Memory B cell (primary cell): ENCODE data around the gene TCF19.

ENCODE experiments used
- ATAC-seq: fragments of 150-1000 bp; cut with Tn5 transposase; 2 replicates; pipeline ENCODE4 v1.10.0; 2021; ENCODE audit warnings: low read depth, mild to moderate bottlenecking, moderate library complexity
- DNase-seq, 2 donors: peaks; one replicate each; pipeline ENCODE4 v3.0.0; 2022; ENCODE audit warnings: low spot score in 2 of 2
- H3K27ac Mint-ChIP-seq: one replicate; pipeline ENCODE4 v1.8.0; 2022; ENCODE audit warnings: mild to moderate bottlenecking, moderate library complexity, mixed read lengths
- H3K27me3 Mint-ChIP-seq: one replicate; pipeline ENCODE4 v1.8.0; 2022; ENCODE audit warnings: mixed read lengths
- H3K36me3 Mint-ChIP-seq: one replicate; pipeline ENCODE4 v1.8.0; 2022; ENCODE audit warnings: mild to moderate bottlenecking, mixed read lengths
- H3K4me1 Mint-ChIP-seq: one replicate; pipeline ENCODE4 v1.8.0; 2022; ENCODE audit warnings: mixed read lengths
- H3K4me3 Mint-ChIP-seq: one replicate; pipeline ENCODE4 v1.8.0; 2022; ENCODE audit warnings: mild to moderate bottlenecking, moderate library complexity, mixed read lengths
- H3K9me3 Mint-ChIP-seq: one replicate; pipeline ENCODE4 v1.8.0; 2022; ENCODE audit warnings: mixed read lengths

The TCF19 gene, protein sequence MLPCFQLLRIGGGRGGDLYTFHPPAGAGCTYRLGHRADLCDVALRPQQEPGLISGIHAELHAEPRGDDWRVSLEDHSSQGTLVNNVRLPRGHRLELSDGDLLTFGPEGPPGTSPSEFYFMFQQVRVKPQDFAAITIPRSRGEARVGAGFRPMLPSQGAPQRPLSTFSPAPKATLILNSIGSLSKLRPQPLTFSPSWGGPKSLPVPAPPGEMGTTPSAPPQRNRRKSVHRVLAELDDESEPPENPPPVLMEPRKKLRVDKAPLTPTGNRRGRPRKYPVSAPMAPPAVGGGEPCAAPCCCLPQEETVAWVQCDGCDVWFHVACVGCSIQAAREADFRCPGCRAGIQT

GRCh38 chr6:31158140-31158862 lies at the start of gene TCF19:
Gene TCF19, plus strand, starts transcription at chr6:31158589. Its CDS starts 881 bp downstream, at chr6:31159470.
- peak within 1 kb of the TSS; percentile 83 for H3K27ac Mint-ChIP-seq
- H3K36me3 Mint-ChIP-seq = peaks cover 9% of the 10 kb centered on the region
- peak; percentile 93 to 95 for DNase-seq
- no peaks in the 10 kb centered on the region for H3K9me3 Mint-ChIP-seq
- peaks cover 16% of the 10 kb centered on the region for H3K4me1 Mint-ChIP-seq
- peak; percentile 86 for ATAC-seq
- H3K4me3 Mint-ChIP-seq = peak within 1 kb of the TSS; percentile 92
- H3K27me3 Mint-ChIP-seq = no peaks in the 10 kb centered on the region

DNA sequence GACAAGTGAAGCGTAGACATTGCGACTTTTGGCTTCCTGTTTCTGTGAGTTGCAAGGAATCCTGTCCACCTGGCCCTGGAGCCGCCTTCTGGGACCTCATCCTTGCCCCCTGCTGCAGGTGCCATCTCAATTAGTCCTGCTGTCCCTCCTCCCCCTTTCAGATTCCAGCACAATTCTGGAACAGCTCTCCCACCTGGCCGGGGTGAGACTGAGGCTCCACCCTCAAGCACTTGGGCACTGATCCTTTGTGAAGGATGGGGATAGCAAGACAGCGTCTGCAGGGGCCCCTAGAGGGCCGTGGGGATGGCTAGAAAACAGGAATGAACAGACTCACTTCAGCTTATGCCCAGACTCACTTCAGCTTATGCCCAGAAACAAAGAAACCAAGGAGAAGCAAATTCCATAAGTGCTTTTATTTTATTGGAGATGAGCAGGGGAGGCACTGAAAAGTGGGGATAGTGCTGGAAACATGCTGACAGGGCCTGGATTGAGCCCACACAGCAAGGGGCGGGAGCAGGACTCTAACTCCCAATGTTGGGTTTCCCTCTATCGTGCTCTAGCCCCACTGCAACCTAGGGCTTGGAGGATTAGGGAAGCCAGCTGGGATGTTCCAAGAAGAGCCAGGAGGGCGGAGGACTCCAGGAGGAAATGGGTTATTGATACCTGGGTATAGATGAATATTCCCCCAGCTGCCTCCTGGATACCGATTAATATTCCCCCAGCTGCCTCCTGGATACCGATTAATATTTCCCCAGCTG lies 47.4 kb upstream of the TCF19 start:
- peaks cover 14% of the 10 kb centered on the region for H3K4me1 Mint-ChIP-seq
- H3K27ac Mint-ChIP-seq = no peak overlapping the region
- no peak overlapping the region for H3K4me3 Mint-ChIP-seq
- no peak for DNase-seq
- no peak for ATAC-seq
- no peaks in the 10 kb centered on the region for H3K36me3 Mint-ChIP-seq
- no peaks in the 10 kb centered on the region for H3K9me3 Mint-ChIP-seq
- peaks cover 25% of the 10 kb centered on the region for H3K27me3 Mint-ChIP-seq

- Mint-ChIP-seq H3K27ac (no peak overlapping the region), H3K9me3 (no peaks in the 10 kb centered on the region), H3K27me3 (peaks cover 23% of the 10 kb centered on the region)
These were observed 46.7 kb upstream of the TCF19 start for GRCh38 chr6:31111712-31112111.

GRCh38 chr6:31112478-31112877 lies 45.9 kb upstream of the TCF19 start, which contains the start of gene C6orf15:
Gene C6orf15, minus strand, starts transcription at chr6:31112575. Its CDS starts 20 bp downstream, at chr6:31112555.
- peaks cover 12% of the 10 kb centered on the region for H3K4me1 Mint-ChIP-seq
- no peak within 1 kb of the TSS for H3K4me3 Mint-ChIP-seq
- peaks cover 23% of the 10 kb centered on the region for H3K27me3 Mint-ChIP-seq
- no peak within 1 kb of the TSS for H3K27ac Mint-ChIP-seq
- no peaks in the 10 kb centered on the region for H3K9me3 Mint-ChIP-seq
- H3K36me3 Mint-ChIP-seq = no peaks in the 10 kb centered on the region
- DNase-seq (no peak), ATAC-seq (no peak)

More at GRCh38 chr6:31111712-31112111, 46.7 kb upstream of the TCF19 start:
- Mint-ChIP-seq H3K36me3 (no peaks in the 10 kb centered on the region), H3K4me3 (no peak overlapping the region), H3K4me1 (peaks cover 12% of the 10 kb centered on the region)
- ATAC-seq = no peak
- no peak for DNase-seq

DNA sequence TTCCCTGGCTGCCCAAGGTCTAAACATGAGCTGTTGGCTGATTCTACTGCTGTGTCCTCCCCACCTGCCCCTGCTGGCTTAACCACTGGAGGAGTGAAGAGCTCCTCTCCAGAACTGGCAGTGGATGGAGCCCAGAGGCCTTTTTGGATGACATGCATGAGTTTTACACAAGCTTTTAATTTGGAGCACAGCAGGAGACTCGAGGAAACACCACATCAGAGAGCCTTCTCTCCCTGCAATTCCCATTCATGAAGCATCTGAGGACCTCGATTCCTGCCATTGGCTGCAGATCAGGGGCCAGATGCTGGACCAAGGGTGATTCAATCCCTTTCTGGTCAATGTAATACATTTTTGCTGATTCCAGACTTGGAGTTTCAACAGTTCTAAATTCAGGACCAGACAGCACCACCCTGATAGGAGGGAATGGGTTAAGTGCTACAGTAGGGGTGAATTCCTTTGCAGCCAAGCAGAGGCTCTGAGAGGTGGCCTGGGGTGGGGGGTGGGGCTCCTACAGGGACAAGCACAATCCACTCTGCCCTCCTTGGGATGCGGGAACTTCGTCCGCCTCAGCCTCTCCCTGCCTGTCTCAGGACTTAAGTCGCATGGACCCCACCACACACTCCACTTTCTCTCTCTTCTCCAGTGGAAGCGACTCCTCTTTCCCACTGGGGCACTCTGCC lies 44.4 kb upstream of the TCF19 start:
- Mint-ChIP-seq H3K4me3 (no peak overlapping the region), H3K4me1 (peaks cover 12% of the 10 kb centered on the region), H3K36me3 (no peaks in the 10 kb centered on the region), H3K9me3 (no peaks in the 10 kb centered on the region), H3K27ac (no peak overlapping the region), H3K27me3 (peaks cover 26% of the 10 kb centered on the region)
- DNase-seq (no peak), ATAC-seq (no peak)

- H3K27ac Mint-ChIP-seq = peak within 1 kb of the TSS; percentile 74
- H3K36me3 Mint-ChIP-seq = no peaks in the 10 kb centered on the region
- H3K27me3 Mint-ChIP-seq = peaks cover 24% of the 10 kb centered on the region
- H3K4me1 Mint-ChIP-seq = peaks cover 12% of the 10 kb centered on the region
- ATAC-seq (no peak), DNase-seq (no peak)
- H3K4me3 Mint-ChIP-seq = no peak within 1 kb of the TSS
- H3K9me3 Mint-ChIP-seq = no peaks in the 10 kb centered on the region
These were observed 43.9 kb upstream of the TCF19 start, which contains the start of gene PSORS1C1 for GRCh38 chr6:31114541-31114878. Gene PSORS1C1, plus strand, starts transcription at chr6:31114800. Its CDS starts 14,833 bp downstream, at chr6:31129633.

DNA sequence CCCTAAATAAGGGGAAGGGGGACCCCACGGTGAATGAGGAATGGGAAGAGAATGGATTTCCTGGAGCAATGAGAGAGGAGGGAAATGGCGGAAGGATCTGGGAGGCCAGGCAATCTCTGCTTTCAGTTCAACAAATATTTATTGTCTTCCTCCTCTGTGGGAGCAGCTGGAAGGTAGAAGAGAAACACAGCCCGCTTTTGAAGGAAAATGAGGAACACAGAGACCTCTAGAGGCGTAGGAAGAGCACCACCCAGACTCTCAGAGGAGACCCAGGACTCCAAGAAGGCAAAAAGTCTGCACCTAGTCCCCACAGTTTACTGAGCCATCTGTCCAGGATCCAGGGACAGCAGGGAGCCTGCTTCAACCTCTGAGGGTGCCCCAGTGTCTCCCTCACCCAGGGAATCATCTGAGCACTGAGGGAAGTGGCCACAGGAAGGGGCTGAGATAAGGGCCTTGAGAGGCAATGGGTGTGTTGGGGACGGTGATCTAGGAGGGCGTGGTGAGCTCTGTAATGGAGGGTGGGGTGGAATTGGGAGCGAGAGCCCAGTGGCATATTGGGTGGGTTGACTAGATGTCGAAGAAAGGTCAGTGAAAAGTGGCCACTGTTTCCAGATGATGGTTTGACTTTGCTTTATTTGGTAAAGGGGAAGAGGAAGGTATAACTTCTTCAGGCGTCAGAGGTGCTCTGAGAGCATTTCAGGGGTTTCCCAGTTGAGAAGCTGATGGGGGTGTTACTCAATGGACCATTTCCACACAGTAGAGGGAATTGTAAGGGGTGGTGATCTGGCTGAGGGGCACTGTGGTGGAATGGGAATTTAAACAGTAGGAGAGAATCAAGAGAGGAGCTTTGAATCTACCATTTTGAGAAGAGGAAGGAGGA lies 43.2 kb upstream of the TCF19 start:
- DNase-seq (no peak), ATAC-seq (peak; percentile 80)
- Mint-ChIP-seq H3K36me3 (no peaks in the 10 kb centered on the region), H3K27ac (peak overlapping the region; percentile 74), H3K27me3 (peaks cover 17% of the 10 kb centered on the region), H3K4me1 (peaks cover 12% of the 10 kb centered on the region), H3K4me3 (no peak overlapping the region), H3K9me3 (no peaks in the 10 kb centered on the region)

GRCh38 chr6:31115941-31116560 lies 42.3 kb upstream of the TCF19 start:
- no peak overlapping the region for H3K27ac Mint-ChIP-seq
- DNase-seq = no peak
- H3K36me3 Mint-ChIP-seq = no peaks in the 10 kb centered on the region
- H3K4me3 Mint-ChIP-seq = no peak overlapping the region
- ATAC-seq = no peak
- H3K27me3 Mint-ChIP-seq = peaks cover 14% of the 10 kb centered on the region
- peaks cover 12% of the 10 kb centered on the region for H3K4me1 Mint-ChIP-seq
- no peaks in the 10 kb centered on the region for H3K9me3 Mint-ChIP-seq

DNA sequence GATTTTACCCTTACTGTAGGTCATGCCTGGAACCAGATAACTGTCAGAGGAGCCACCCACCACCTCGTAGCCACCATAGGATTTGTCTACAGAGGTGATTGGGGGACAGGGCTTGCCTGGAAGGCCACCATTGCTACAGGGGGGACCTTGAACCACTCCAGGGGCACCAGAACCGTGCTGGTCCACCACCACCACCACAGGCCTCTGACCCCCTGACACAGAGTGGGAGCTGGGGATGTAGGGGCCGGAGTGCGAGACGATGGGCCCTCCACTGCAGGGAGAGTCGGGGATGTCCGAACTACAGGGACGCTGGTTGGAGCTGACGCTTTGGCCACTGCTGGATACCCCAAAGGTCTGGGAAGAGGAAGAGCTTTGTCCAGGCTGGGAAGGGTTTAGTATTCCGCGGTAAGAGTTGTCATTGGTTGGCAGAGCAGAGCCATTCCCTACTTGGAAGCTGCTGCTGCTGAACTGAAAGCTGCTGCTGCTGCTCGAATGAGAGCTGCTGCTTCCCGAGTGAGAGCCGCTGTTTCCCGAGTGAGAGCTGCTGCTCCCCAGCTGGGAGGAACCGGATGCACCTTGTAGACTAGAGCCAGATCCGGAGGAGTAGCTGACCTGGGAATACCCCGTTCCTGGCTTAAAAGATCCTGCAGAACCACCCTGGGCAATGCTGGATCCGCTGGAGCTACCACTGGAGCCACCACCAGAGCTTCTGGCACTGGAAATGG lies 41.6 kb upstream of the TCF19 start:
- H3K9me3 Mint-ChIP-seq = no peaks in the 10 kb centered on the region
- H3K36me3 Mint-ChIP-seq = no peaks in the 10 kb centered on the region
- ATAC-seq = no peak
- no peak overlapping the region for H3K27ac Mint-ChIP-seq
- peaks cover 16% of the 10 kb centered on the region for H3K27me3 Mint-ChIP-seq
- no peak overlapping the region for H3K4me3 Mint-ChIP-seq
- DNase-seq = no peak
- H3K4me1 Mint-ChIP-seq = peaks cover 12% of the 10 kb centered on the region

GRCh38 chr6:31118178-31118577 lies 40.2 kb upstream of the TCF19 start:
- DNase-seq (no peak), ATAC-seq (no peak)
- no peaks in the 10 kb centered on the region for H3K9me3 Mint-ChIP-seq
- H3K27me3 Mint-ChIP-seq = peaks cover 16% of the 10 kb centered on the region
- peaks cover 12% of the 10 kb centered on the region for H3K4me1 Mint-ChIP-seq
- H3K4me3 Mint-ChIP-seq = no peak overlapping the region
- no peaks in the 10 kb centered on the region for H3K36me3 Mint-ChIP-seq
- H3K27ac Mint-ChIP-seq = no peak overlapping the region

DNA sequence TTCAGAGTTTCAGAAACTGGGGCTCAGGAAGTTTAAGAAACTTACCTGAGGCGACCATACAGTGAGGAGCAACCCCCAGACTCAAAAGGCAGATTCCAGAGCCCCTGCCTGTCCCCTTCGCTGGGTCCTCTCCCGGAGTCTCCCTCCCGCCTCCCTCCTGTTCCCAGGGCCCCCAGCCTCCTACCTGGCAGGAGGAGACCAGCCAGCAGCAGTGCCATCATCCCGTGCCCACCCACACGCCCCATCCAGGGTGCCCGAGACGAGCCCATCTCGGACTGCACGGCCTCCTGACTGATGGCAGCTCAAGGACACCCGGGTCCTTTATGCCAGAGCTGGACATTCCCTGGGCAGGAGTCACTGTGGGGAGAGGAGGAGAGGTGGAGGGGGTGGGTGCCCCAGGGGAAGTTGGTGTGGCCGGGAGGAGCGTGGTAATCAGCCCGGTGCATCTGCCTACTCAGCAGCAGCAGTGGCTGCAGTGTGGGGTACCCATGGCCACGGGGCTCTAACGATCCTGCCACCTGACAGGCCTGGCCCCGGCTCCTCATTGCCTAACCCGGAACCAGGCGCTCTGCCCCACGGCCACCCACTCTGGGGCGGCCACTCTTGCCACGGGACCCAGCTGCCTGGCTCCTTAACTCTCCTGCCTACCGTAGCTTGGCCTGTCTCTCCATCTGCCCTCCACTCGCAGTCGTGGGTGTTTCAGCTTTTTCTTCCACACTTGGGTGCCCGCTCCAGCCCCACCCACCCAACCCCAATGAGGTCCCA lies 38.1 kb upstream of the TCF19 start, which contains the start of gene CDSN:
TSS of gene CDSN (minus strand) at position 296 of the 765 bp plus-strand sequence. CDS start at position 269, 27 bp downstream.
- DNase-seq (no peak), ATAC-seq (no peak)
- no peak within 1 kb of the TSS for H3K27ac Mint-ChIP-seq
- H3K27me3 Mint-ChIP-seq = peaks cover 11% of the 10 kb centered on the region
- H3K4me3 Mint-ChIP-seq = no peak within 1 kb of the TSS
- H3K4me1 Mint-ChIP-seq = peaks cover 5% of the 10 kb centered on the region
- no peaks in the 10 kb centered on the region for H3K9me3 Mint-ChIP-seq
- H3K36me3 Mint-ChIP-seq = no peaks in the 10 kb centered on the region
